Measurements from ENCODE around the gene CHST13. TPM values are rescaled to one million over a fixed set of nuclear protein-coding genes. Genes with fewer than 3 reads are reported as not detected.

Gene CHST13
- total RNA-seq, 1 experiment from 2014 or later: not detected

DNA sequence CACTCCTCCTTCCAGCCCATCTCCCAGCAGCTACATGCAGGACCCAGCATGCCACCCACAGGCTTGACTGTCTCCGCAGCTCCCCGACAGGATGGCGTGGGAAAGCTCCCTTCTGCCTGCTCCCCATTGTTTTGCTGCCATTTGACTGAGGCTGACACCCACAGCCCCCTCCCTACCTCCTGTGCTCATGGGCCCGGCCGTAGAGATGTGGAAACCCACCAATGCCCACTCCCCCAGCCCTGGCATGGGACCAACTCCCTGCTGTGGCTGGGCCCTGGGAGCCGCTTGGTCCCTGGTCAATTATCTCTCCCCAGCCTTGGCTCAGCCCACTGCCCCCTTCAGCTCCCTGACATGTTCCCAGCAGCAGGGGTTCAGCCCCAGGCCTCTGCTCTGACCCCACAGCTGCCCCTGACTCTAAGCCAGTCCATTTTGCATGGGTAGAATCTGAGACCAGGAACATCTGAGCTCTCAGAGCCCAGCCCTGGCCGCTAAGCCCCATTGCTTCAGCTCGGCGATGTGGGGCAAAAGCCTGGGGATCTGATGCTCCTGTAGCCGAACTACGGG lies 26.6 kb downstream of the CHST13 start:
- Histone ChIP-seq H3K4me2 (ENCODE audit: low read length) (no peak overlapping the region), H3K4me1 (ENCODE audit: insufficient read depth, low read length) (no peaks in the 10 kb centered on the region), H3K9me3 (ENCODE audit: low read length) (no peaks in the 10 kb centered on the region), H3K9ac (ENCODE audit: low read length) (no peak overlapping the region), H3K9me2 (replicated peaks; ENCODE audit: low read length) (no peaks in the 10 kb centered on the region), H4K20me1 (ENCODE audit: low read length) (no peaks in the 10 kb centered on the region), H3K4me3 (ENCODE audit: low read length) (no peak overlapping the region), H3F3A (ENCODE audit: low read length, unreplicated experiment) (no peaks in the 10 kb centered on the region), H3K36me3 (ENCODE audit: low read depth, low read length) (no peaks in the 10 kb centered on the region), H3K79me2 (ENCODE audit: low read length) (no peaks in the 10 kb centered on the region), H3K27ac (ENCODE audit: low read length) (no peak overlapping the region), H3K27me3 (ENCODE audit: low read length) (0 out of 2 replicates have a peak, but pooled peaks cover 10% of the 10 kb centered on the region), H2AFZ (ENCODE audit: low read length) (no peak overlapping the region)
- BruUV-seq (replicated peaks): no TSS peak
- TF ChIP-seq, protein P1, sequence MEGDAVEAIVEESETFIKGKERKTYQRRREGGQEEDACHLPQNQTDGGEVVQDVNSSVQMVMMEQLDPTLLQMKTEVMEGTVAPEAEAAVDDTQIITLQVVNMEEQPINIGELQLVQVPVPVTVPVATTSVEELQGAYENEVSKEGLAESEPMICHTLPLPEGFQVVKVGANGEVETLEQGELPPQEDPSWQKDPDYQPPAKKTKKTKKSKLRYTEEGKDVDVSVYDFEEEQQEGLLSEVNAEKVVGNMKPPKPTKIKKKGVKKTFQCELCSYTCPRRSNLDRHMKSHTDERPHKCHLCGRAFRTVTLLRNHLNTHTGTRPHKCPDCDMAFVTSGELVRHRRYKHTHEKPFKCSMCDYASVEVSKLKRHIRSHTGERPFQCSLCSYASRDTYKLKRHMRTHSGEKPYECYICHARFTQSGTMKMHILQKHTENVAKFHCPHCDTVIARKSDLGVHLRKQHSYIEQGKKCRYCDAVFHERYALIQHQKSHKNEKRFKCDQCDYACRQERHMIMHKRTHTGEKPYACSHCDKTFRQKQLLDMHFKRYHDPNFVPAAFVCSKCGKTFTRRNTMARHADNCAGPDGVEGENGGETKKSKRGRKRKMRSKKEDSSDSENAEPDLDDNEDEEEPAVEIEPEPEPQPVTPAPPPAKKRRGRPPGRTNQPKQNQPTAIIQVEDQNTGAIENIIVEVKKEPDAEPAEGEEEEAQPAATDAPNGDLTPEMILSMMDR (conservative IDR thresholded peaks at IDR 0.05; ENCODE audit: low read depth, low read length): no peak
- TF ChIP-seq EZH2phosphoT487 (IDR thresholded peaks at IDR 0.05; ENCODE audit: borderline replicate concordance, low read length): no peak
- ChIA-PET CTCF (no interaction called here), POLR2A (ENCODE audit: unreplicated experiment) (no interaction called here)
- ATAC-seq (no peak), DNase-seq (no peak)
- intact Hi-C loops (cut with micrococcal nuclease): no loop called here

DNA sequence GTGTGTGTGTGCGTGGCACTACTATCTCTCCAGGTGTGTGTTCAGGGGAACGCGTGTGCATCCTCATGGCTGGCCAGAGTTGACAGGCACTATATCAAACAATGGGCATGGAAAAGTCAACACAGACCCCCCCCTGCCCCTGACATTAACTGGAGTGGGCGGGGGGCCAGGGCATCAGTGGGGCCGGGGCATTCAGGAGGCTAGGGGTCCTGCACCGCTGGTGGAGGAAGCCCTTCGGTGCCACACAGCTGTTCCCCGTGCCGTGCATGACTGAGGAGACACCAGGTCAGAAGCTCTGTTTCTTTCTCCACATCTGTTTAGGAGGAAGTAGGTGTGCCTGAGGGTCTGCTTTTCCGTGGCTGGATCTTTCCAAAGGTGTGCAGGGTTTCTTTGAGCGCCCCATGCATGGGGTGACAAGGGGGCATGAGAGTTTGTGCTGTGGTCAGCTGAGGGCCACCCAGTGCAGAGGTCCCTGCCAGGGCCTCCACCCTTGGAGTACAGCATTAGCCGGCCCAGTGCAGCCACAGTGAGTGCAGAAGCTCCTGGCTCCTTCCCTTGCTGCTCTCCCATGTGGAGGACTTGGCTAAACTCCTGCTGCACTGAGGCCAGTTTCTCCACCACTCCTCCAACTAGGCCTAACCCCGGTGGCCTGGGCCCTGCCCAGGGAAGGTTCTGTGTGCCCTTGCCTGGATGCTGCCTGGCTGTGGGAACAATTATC lies 27.3 kb downstream of the CHST13 start:
- Histone ChIP-seq H3K79me2 (ENCODE audit: low read length) (no peaks in the 10 kb centered on the region), H2AFZ (ENCODE audit: low read length) (no peak overlapping the region), H3K9me3 (ENCODE audit: low read length) (no peaks in the 10 kb centered on the region), H3K27ac (ENCODE audit: low read length) (no peak overlapping the region), H3K4me1 (ENCODE audit: insufficient read depth, low read length) (no peaks in the 10 kb centered on the region), H3K4me2 (ENCODE audit: low read length) (no peak overlapping the region), H4K20me1 (ENCODE audit: low read length) (no peaks in the 10 kb centered on the region), H3K27me3 (ENCODE audit: low read length) (0 out of 2 replicates have a peak, but pooled peaks cover 10% of the 10 kb centered on the region), H3K36me3 (ENCODE audit: low read depth, low read length) (no peaks in the 10 kb centered on the region), H3K9ac (ENCODE audit: low read length) (no peak overlapping the region), H3F3A (ENCODE audit: low read length, unreplicated experiment) (no peaks in the 10 kb centered on the region), H3K9me2 (replicated peaks; ENCODE audit: low read length) (no peaks in the 10 kb centered on the region), H3K4me3 (ENCODE audit: low read length) (no peak overlapping the region)
- ChIA-PET POLR2A (ENCODE audit: unreplicated experiment) (no interaction called here), CTCF (no interaction called here)
- TF ChIP-seq, protein P1 (conservative IDR thresholded peaks at IDR 0.05; ENCODE audit: low read depth, low read length): no peak
- TF ChIP-seq EZH2 (IDR thresholded peaks at IDR 0.05; ENCODE audit: low read length, unreplicated experiment) (no peak), EZH2phosphoT487 (IDR thresholded peaks at IDR 0.05; ENCODE audit: borderline replicate concordance, low read length) (no peak)
- no TSS peak for BruUV-seq (replicated peaks)
- intact Hi-C loops (cut with micrococcal nuclease): no loop called here
- ATAC-seq (no peak), DNase-seq (no peak)
